ENCODE results near the gene CALM3.

Gene CALM3

GRCh38 chr19:46605356-46605821 is 4.3 kb downstream of the CALM3 start:
- TF ChIP-seq POLR2A (IDR thresholded peaks at IDR 0.05; ENCODE audit: low read depth, low read length): no peak
- no peak for DNase-seq (ENCODE audit: insufficient read length, low spot score)
- FAIRE-seq: no peak

- TF ChIP-seq POLR2A (IDR thresholded peaks at IDR 0.05; ENCODE audit: low read depth, low read length): no peak
- DNase-seq (ENCODE audit: insufficient read length, low spot score) (no peak), FAIRE-seq (no peak)
Measured at GRCh38 chr19:46606019-46606418, 4.9 kb downstream of the CALM3 start.

- TF ChIP-seq POLR2A (IDR thresholded peaks at IDR 0.05; ENCODE audit: low read depth, low read length): no peak
- no peak for FAIRE-seq
- DNase-seq (ENCODE audit: insufficient read length, low spot score): no peak
Measured at GRCh38 chr19:46606681-46607447, 5.7 kb downstream of the CALM3 start.

GRCh38 chr19:46607448-46607841 is 6.3 kb downstream of the CALM3 start:
- DNase-seq (ENCODE audit: insufficient read length, low spot score) (no peak), FAIRE-seq (no peak)
- TF ChIP-seq POLR2A (IDR thresholded peaks at IDR 0.05; ENCODE audit: low read depth, low read length): no peak

- FAIRE-seq (no peak), DNase-seq (ENCODE audit: insufficient read length, low spot score) (no peak)
- no peak for TF ChIP-seq POLR2A (IDR thresholded peaks at IDR 0.05; ENCODE audit: low read depth, low read length)
Measured at GRCh38 chr19:46608178-46608577, 7.0 kb downstream of the CALM3 start.

- no peak for FAIRE-seq
- no peak for TF ChIP-seq POLR2A (IDR thresholded peaks at IDR 0.05; ENCODE audit: low read depth, low read length)
- no peak for DNase-seq (ENCODE audit: insufficient read length, low spot score)
Measured at GRCh38 chr19:46608581-46609345, 7.6 kb downstream of the CALM3 start.

GRCh38 chr19:46609511-46610412 is 8.6 kb downstream of the CALM3 start:
- TF ChIP-seq POLR2A (IDR thresholded peaks at IDR 0.05; ENCODE audit: low read depth, low read length): no peak
- DNase-seq (ENCODE audit: insufficient read length, low spot score): no peak
- FAIRE-seq: no peak

- DNase-seq (ENCODE audit: insufficient read length, low spot score) (no peak), FAIRE-seq (no peak)
- no peak for TF ChIP-seq POLR2A (IDR thresholded peaks at IDR 0.05; ENCODE audit: low read depth, low read length)
Measured at GRCh38 chr19:46610413-46610775, 9.3 kb downstream of the CALM3 start.

- no peak for FAIRE-seq
- DNase-seq (ENCODE audit: insufficient read length, low spot score): no peak
- no peak for TF ChIP-seq POLR2A (IDR thresholded peaks at IDR 0.05; ENCODE audit: low read depth, low read length)
Measured at GRCh38 chr19:46610851-46611770, 10.0 kb downstream of the CALM3 start.

- no peak for TF ChIP-seq POLR2A (IDR thresholded peaks at IDR 0.05; ENCODE audit: low read depth, low read length)
- no peak for DNase-seq (ENCODE audit: insufficient read length, low spot score)
- no peak for FAIRE-seq
Measured at GRCh38 chr19:46611776-46612175, 10.6 kb downstream of the CALM3 start.

- FAIRE-seq (no peak), DNase-seq (ENCODE audit: insufficient read length, low spot score) (no peak)
- no peak for TF ChIP-seq POLR2A (IDR thresholded peaks at IDR 0.05; ENCODE audit: low read depth, low read length)
Measured at GRCh38 chr19:46613525-46613924, 12.4 kb downstream of the CALM3 start.

GRCh38 chr19:46614114-46614722 is 13.1 kb downstream of the CALM3 start:
- no peak for FAIRE-seq
- peak; percentile 76 for DNase-seq (ENCODE audit: insufficient read length, low spot score)

More at GRCh38 chr19:46614114-46614722, 13.1 kb downstream of the CALM3 start:
- no peak for TF ChIP-seq POLR2A (IDR thresholded peaks at IDR 0.05; ENCODE audit: low read depth, low read length)
